ENCODE measurements around the gene ELOVL5.

Gene ELOVL5

GRCh38 chr6:53263917-53264316, 84.8 kb downstream of the ELOVL5 start:
- H4K91ac ChIP-seq (ENCODE audit: low read length), result no peak overlapping the region
- H3K14ac ChIP-seq (ENCODE audit: low read length in 2 of 2), result no peak overlapping the region
- 34% methylated on average over 2 of the region's 2 CpGs for WGBS
- peaks cover 2% of the 10 kb centered on the region for H3K79me1 ChIP-seq (replicated peaks; ENCODE audit: low read length, poor library complexity, severe bottlenecking)
- H3K23ac ChIP-seq (ENCODE audit: low read length in 2 of 2), result no peak overlapping the region
- peak overlapping the region; percentile 23 for H3K9ac ChIP-seq (ENCODE audit: low read length)
- DNase-seq, result peak; percentile 63
- no peak overlapping the region for H2BK12ac ChIP-seq (ENCODE audit: low read length in 2 of 2)
- H3K27me3 ChIP-seq (ENCODE audit: control insufficient read depth in 1 of 2, insufficient read depth in 1 of 2, low read length in 2 of 2), result no peaks in the 10 kb centered on the region
- H2BK15ac ChIP-seq (ENCODE audit: low read depth, poor library complexity, severe bottlenecking), result no peak overlapping the region
- H3K4me1 ChIP-seq (ENCODE audit: control insufficient read depth, insufficient read depth, low read depth, low read length), result peaks cover 3% of the 10 kb centered on the region
- H2AK5ac ChIP-seq (ENCODE audit: low read length, severe bottlenecking), result no peak overlapping the region
- H3K36me3 ChIP-seq (ENCODE audit: control insufficient read depth in 1 of 2, insufficient read depth in 2 of 2, low read depth in 1 of 2, low read length in 2 of 2), result peaks cover 23 to 58% of the 10 kb centered on the region in 2 experiments
- no peak overlapping the region for H3K4ac ChIP-seq (ENCODE audit: low read depth in 1 of 2, low read length in 2 of 2)
- peak overlapping the region in 1 of 2 experiments; percentile 9 for H3K18ac ChIP-seq (ENCODE audit: low read depth in 1 of 2, low read length in 2 of 2)
- H3K27ac ChIP-seq (ENCODE audit: low read length, poor library complexity, severe bottlenecking), result no peak overlapping the region
- no peaks in the 10 kb centered on the region for H3K9me3 ChIP-seq (ENCODE audit: control insufficient read depth, low read length)
- no peak overlapping the region for H3K4me2 ChIP-seq (ENCODE audit: low read length, poor library complexity, severe bottlenecking)
- no peak overlapping the region for H2BK120ac ChIP-seq (ENCODE audit: low read depth, low read length)
- no peak overlapping the region for H2AFZ ChIP-seq (ENCODE audit: low read depth, low read length)
- peak overlapping the region in 1 of 2 experiments; percentile 21 for H3K4me3 ChIP-seq (ENCODE audit: insufficient read depth in 1 of 2, low read depth in 1 of 2, low read length in 2 of 2)
- no peak overlapping the region for H2BK5ac ChIP-seq (ENCODE audit: low read depth, low read length, poor library complexity, severe bottlenecking)
- no peak overlapping the region for H4K8ac ChIP-seq (ENCODE audit: low read length)

GRCh38 chr6:53259860-53260580, 88.7 kb downstream of the ELOVL5 start:
- no peak overlapping the region for H3K27ac ChIP-seq (ENCODE audit: low read length, poor library complexity, severe bottlenecking)
- no peak overlapping the region for H3K9ac ChIP-seq (ENCODE audit: low read length)
- H3K18ac ChIP-seq (ENCODE audit: low read depth in 1 of 2, low read length in 2 of 2), result no peak overlapping the region
- no peak overlapping the region for H3K23ac ChIP-seq (ENCODE audit: low read length in 2 of 2)
- H3K79me1 ChIP-seq (replicated peaks; ENCODE audit: low read length, poor library complexity, severe bottlenecking), result no peaks in the 10 kb centered on the region
- H2AFZ ChIP-seq (ENCODE audit: low read depth, low read length), result no peak overlapping the region
- no peak overlapping the region for H3K4me2 ChIP-seq (ENCODE audit: low read length, poor library complexity, severe bottlenecking)
- H2BK120ac ChIP-seq (ENCODE audit: low read depth, low read length), result no peak overlapping the region
- 97% methylated on average over 11 of the region's 11 CpGs for WGBS
- H2BK5ac ChIP-seq (ENCODE audit: low read depth, low read length, poor library complexity, severe bottlenecking), result no peak overlapping the region
- H2AK5ac ChIP-seq (ENCODE audit: low read length, severe bottlenecking), result no peak overlapping the region
- no peak overlapping the region for H4K8ac ChIP-seq (ENCODE audit: low read length)
- H3K9me3 ChIP-seq (ENCODE audit: control insufficient read depth, low read length), result no peaks in the 10 kb centered on the region
- no peak overlapping the region for H2BK12ac ChIP-seq (ENCODE audit: low read length in 2 of 2)
- H4K91ac ChIP-seq (ENCODE audit: low read length), result no peak overlapping the region
- no peaks in the 10 kb centered on the region for H3K27me3 ChIP-seq (ENCODE audit: control insufficient read depth in 1 of 2, insufficient read depth in 1 of 2, low read length in 2 of 2)
- H2BK15ac ChIP-seq (ENCODE audit: low read depth, poor library complexity, severe bottlenecking), result no peak overlapping the region
- H3K4ac ChIP-seq (ENCODE audit: low read depth in 1 of 2, low read length in 2 of 2), result no peak overlapping the region
- peaks cover 3% of the 10 kb centered on the region for H3K4me1 ChIP-seq (ENCODE audit: control insufficient read depth, insufficient read depth, low read depth, low read length)
- no peak for DNase-seq
- H3K4me3 ChIP-seq (ENCODE audit: insufficient read depth in 1 of 2, low read depth in 1 of 2, low read length in 2 of 2), result no peak overlapping the region
- no peak overlapping the region for H3K14ac ChIP-seq (ENCODE audit: low read length in 2 of 2)
- peaks cover 18 to 36% of the 10 kb centered on the region in 2 experiments for H3K36me3 ChIP-seq (ENCODE audit: control insufficient read depth in 1 of 2, insufficient read depth in 2 of 2, low read depth in 1 of 2, low read length in 2 of 2)

- Histone ChIP-seq H2BK120ac (ENCODE audit: low read depth, low read length) (no peak overlapping the region), H4K91ac (ENCODE audit: low read length) (no peak overlapping the region), H2BK12ac (ENCODE audit: low read length in 2 of 2) (no peak overlapping the region), H3K36me3 (ENCODE audit: control insufficient read depth in 1 of 2, insufficient read depth in 2 of 2, low read depth in 1 of 2, low read length in 2 of 2) (peaks cover 16 to 36% of the 10 kb centered on the region in 2 experiments), H3K27me3 (ENCODE audit: control insufficient read depth in 1 of 2, insufficient read depth in 1 of 2, low read length in 2 of 2) (no peaks in the 10 kb centered on the region), H3K9ac (ENCODE audit: low read length) (no peak overlapping the region), H3K4me1 (ENCODE audit: control insufficient read depth, insufficient read depth, low read depth, low read length) (peaks cover 2% of the 10 kb centered on the region), H3K18ac (ENCODE audit: low read depth in 1 of 2, low read length in 2 of 2) (no peak overlapping the region), H3K4me2 (ENCODE audit: low read length, poor library complexity, severe bottlenecking) (no peak overlapping the region), H3K79me1 (replicated peaks; ENCODE audit: low read length, poor library complexity, severe bottlenecking) (no peaks in the 10 kb centered on the region), H3K4me3 (ENCODE audit: insufficient read depth in 1 of 2, low read depth in 1 of 2, low read length in 2 of 2) (no peak overlapping the region), H3K4ac (ENCODE audit: low read depth in 1 of 2, low read length in 2 of 2) (no peak overlapping the region), H3K9me3 (ENCODE audit: control insufficient read depth, low read length) (no peaks in the 10 kb centered on the region), H2BK15ac (ENCODE audit: low read depth, poor library complexity, severe bottlenecking) (no peak overlapping the region), H2AFZ (ENCODE audit: low read depth, low read length) (no peak overlapping the region), H4K8ac (ENCODE audit: low read length) (no peak overlapping the region), H3K27ac (ENCODE audit: low read length, poor library complexity, severe bottlenecking) (no peak overlapping the region), H2BK5ac (ENCODE audit: low read depth, low read length, poor library complexity, severe bottlenecking) (no peak overlapping the region), H3K23ac (ENCODE audit: low read length in 2 of 2) (no peak overlapping the region), H3K14ac (ENCODE audit: low read length in 2 of 2) (no peak overlapping the region), H2AK5ac (ENCODE audit: low read length, severe bottlenecking) (no peak overlapping the region)
- DNase-seq, result no peak
- 97% methylated on average over 5 of the region's 5 CpGs for WGBS
These were observed 90.0 kb downstream of the ELOVL5 start for GRCh38 chr6:53258774-53259155.

DNA sequence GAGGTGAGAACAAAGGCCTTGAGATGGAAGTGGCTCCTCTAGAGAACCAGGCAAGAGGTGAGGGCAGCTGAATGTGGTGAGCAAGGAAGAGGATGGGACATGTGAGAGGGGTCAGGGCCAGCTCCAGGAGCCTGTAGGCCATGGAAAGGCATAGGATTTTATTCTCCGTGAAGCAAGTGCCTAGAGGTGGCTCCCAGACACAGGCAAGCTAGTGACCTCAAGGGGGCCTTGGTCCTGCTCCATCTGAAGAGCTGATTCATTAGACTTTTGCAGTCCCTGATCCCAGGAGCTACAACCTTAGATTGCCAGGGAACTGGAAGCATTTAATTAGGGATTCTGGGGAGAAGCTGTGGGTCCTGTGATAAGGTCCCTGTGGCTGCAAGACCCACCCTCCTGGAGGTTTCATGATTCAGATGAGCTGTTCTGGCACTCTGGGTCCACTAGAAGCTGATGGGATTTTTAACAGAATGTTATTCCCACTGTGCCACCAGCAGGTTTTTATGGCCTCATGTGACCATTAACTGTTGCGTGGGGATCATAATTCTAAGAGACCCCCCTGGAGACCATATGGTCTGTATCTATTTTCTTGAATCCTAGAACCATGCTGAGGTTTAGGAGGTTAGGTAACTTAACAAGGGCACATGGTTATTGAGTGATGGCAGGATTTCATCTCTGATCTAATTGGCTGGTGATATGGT, 90.5 kb downstream of the ELOVL5 start:
- WGBS, result 93% methylated on average over 2 of the region's 2 CpGs
- Histone ChIP-seq H4K8ac (ENCODE audit: low read length) (peak overlapping the region; percentile 27), H2AFZ (ENCODE audit: low read depth, low read length) (no peak overlapping the region), H3K36me3 (ENCODE audit: control insufficient read depth in 1 of 2, insufficient read depth in 2 of 2, low read depth in 1 of 2, low read length in 2 of 2) (peaks cover 14 to 36% of the 10 kb centered on the region in 2 experiments), H3K27me3 (ENCODE audit: control insufficient read depth in 1 of 2, insufficient read depth in 1 of 2, low read length in 2 of 2) (no peaks in the 10 kb centered on the region), H3K4ac (ENCODE audit: low read depth in 1 of 2, low read length in 2 of 2) (no peak overlapping the region), H3K18ac (ENCODE audit: low read depth in 1 of 2, low read length in 2 of 2) (no peak overlapping the region), H3K14ac (ENCODE audit: low read length in 2 of 2) (no peak overlapping the region), H3K4me2 (ENCODE audit: low read length, poor library complexity, severe bottlenecking) (no peak overlapping the region), H2BK12ac (ENCODE audit: low read length in 2 of 2) (no peak overlapping the region), H3K23ac (ENCODE audit: low read length in 2 of 2) (no peak overlapping the region), H2BK5ac (ENCODE audit: low read depth, low read length, poor library complexity, severe bottlenecking) (no peak overlapping the region), H3K9me3 (ENCODE audit: control insufficient read depth, low read length) (no peaks in the 10 kb centered on the region), H2BK120ac (ENCODE audit: low read depth, low read length) (no peak overlapping the region), H4K91ac (ENCODE audit: low read length) (no peak overlapping the region), H3K4me1 (ENCODE audit: control insufficient read depth, insufficient read depth, low read depth, low read length) (peaks cover 1% of the 10 kb centered on the region), H3K9ac (ENCODE audit: low read length) (no peak overlapping the region), H3K27ac (ENCODE audit: low read length, poor library complexity, severe bottlenecking) (no peak overlapping the region), H2BK15ac (ENCODE audit: low read depth, poor library complexity, severe bottlenecking) (no peak overlapping the region), H2AK5ac (ENCODE audit: low read length, severe bottlenecking) (no peak overlapping the region), H3K4me3 (ENCODE audit: insufficient read depth in 1 of 2, low read depth in 1 of 2, low read length in 2 of 2) (no peak overlapping the region), H3K79me1 (replicated peaks; ENCODE audit: low read length, poor library complexity, severe bottlenecking) (no peaks in the 10 kb centered on the region)
- no peak for DNase-seq
